ENCODE measurements around the gene HOXB9. TPM values are rescaled to one million over a fixed set of nuclear protein-coding genes. Genes with fewer than 3 reads are reported as not detected.

HOXB9 gene
- total and polyA plus RNA-seq, 2 of the 13 experiments (the other 11 are each of a cell fraction or from before 2014, with no cell fraction given) = not detected

GRCh38 chr17:48593840-48594537 is 32.2 kb downstream of the HOXB9 start:
- Histone ChIP-seq H3K79me2 (ENCODE audit: insufficient read depth, low read length) (no peaks in the 10 kb centered on the region), H3K9ac (ENCODE audit: insufficient read depth, low read depth, low read length) (no peak overlapping the region), H4K20me1 (ENCODE audit: insufficient read depth, low read length) (no peaks in the 10 kb centered on the region; the same call in 1 of the 2 replicates), H3K9me3 (ENCODE audit: low read length) (no peaks in the 10 kb centered on the region), H3K27me3 (ENCODE audit: control insufficient read depth in 1 of 2, insufficient read depth in 2 of 2, low read length in 2 of 2) (peaks cover 50 to 91% of the 10 kb centered on the region in 2 experiments), H3K4me3 (replicated peaks in 1 of 3; ENCODE audit: insufficient read depth in 1 of 3, low read depth in 2 of 3, low read length in 3 of 3) (peak overlapping the region in 1 of 3 experiments; percentile 9; a peak in 1 of 6 replicates), H3K36me3 (replicated peaks in 1 of 2; ENCODE audit: control insufficient read depth in 1 of 2, insufficient read depth in 2 of 2, low read length in 2 of 2) (no peaks in the 10 kb centered on the region), H3K4me2 (ENCODE audit: low read depth, low read length) (peak overlapping the region; percentile 41), H3K4me1 (ENCODE audit: insufficient read depth, low read length) (0 out of 2 replicates have a peak, but pooled peaks cover 6% of the 10 kb centered on the region), H3K27ac (ENCODE audit: extremely low read length, insufficient read depth, low read length) (no peak overlapping the region), H2AFZ (ENCODE audit: low read length) (no peak overlapping the region)
- ATAC-seq (peak; percentile 81), FAIRE-seq (no peak), DNase-seq (ENCODE audit: low spot score) (peak; percentile 31)
- ChIA-PET CTCF (ENCODE audit: low intra/inter-chr PET ratio, low total read pairs) (interaction anchor here (0.8 to 1.9 kb wide), 4 partner anchors 242 to 441 kb away, joined by 3 to 7 read pairs (median 4); no protein-coding TSS in a partner anchor), POLR2A (interaction anchor here (0.6 kb wide), 1 partner anchor 436 kb away, joined by 3 read pairs; no protein-coding TSS in a partner anchor)
- intact Hi-C loops (cut with micrococcal nuclease; ENCODE audit: unreplicated experiment) = loop anchor here (1.0 kb wide), 1 partner anchor 258 kb away; no protein-coding TSS in a partner anchor
- WGBS (ENCODE audit: low lambda C conversion rate) = 7% methylated on average over 36 of the region's 37 CpGs
- no TSS peak for BruUV-seq (replicated peaks)
- in situ Hi-C loops (cut with HindIII; ENCODE audit: extremely low pct_ligation_motif_present, low pct_unique_long_range_greater_than_20kb) = no loop called here
- TF ChIP-seq ZNF407 (CRISPR knock-in tag; IDR thresholded peaks at IDR 0.05; ENCODE audit: not compliant biosample characterization) (no peak), ZNF775 (CRISPR knock-in tag; IDR thresholded peaks at IDR 0.05; ENCODE audit: borderline replicate concordance) (peak; percentile 35; the same call in 1 of the 2 replicates), MTF2 (CRISPR knock-in tag; IDR thresholded peaks at IDR 0.05; ENCODE audit: borderline replicate concordance) (peak; percentile 56; the same call in 1 of the 2 replicates), PATZ1 (CRISPR knock-in tag; IDR thresholded peaks at IDR 0.05) (peak; percentile 57), XBP1 (CRISPR knock-in tag; IDR thresholded peaks at IDR 0.05) (no peak), RBM39 (IDR thresholded peaks at IDR 0.05; ENCODE audit: low read depth, low read length, poor library complexity, severe bottlenecking) (peak; percentile 65), TFDP2 (CRISPR knock-in tag; IDR thresholded peaks at IDR 0.05) (0 out of 2 replicates have a peak, but pooled peaks have one; percentile 33), FOXO1 (CRISPR knock-in tag; IDR thresholded peaks at IDR 0.05) (peak; percentile 42; the same call in 1 of the 2 replicates), ZNF615 (CRISPR knock-in tag; IDR thresholded peaks at IDR 0.05; ENCODE audit: borderline replicate concordance) (no peak), FOXK1 (CRISPR knock-in tag; IDR thresholded peaks at IDR 0.05; ENCODE audit: borderline replicate concordance, low read depth) (0 out of 2 replicates have a peak, but pooled peaks have one; percentile 18)

Measured in HepG2 (cell line).